Brain microvascular endothelial cell (primary cell): Measurements from ENCODE around the gene ZRSR2.

Experiments
- DNase-seq: peaks from one replicate; pipeline ENCODE4 v3.0.0-alpha.2; 2020
- H3K27ac ChIP-seq: fragments of 250-450 bp; sonication (Bioruptor Pico); 2 replicates; pipeline ENCODE4 v1.5.1; 2020; ENCODE audit warnings: mild to moderate bottlenecking, moderate library complexity
- H3K27me3 ChIP-seq: fragments of 250-450 bp; sonication (Bioruptor Pico); replicated peaks from 2 replicates; pipeline ENCODE4 v1.5.1; 2020; ENCODE audit warnings: mild to moderate bottlenecking
- H3K36me3 ChIP-seq: fragments of 250-450 bp; sonication (Bioruptor Pico); replicated peaks from 2 replicates; pipeline ENCODE4 v1.5.1; 2020; ENCODE audit warnings: mild to moderate bottlenecking
- H3K4me3 ChIP-seq: 2 replicates; pipeline ENCODE4 v1.5.1; 2011; ENCODE audit warnings: low read depth, mild to moderate bottlenecking, control low read depth, low read length, moderate library complexity
- CTCF ChIP-seq: IDR thresholded peaks from 2 replicates; pipeline ENCODE4 v1.5.1; 2011; ENCODE audit warnings: low read depth, mild to moderate bottlenecking, moderate library complexity, low read length, control low read depth, inconsistent platforms; ENCODE audit errors: missing control alignments
- in situ Hi-C: cut with HindIII; loops from 2 replicates; pipeline ENCODE4 v1.10.0; 2017; ENCODE audit warnings: low sequenced_read_pairs, low pct_ligation_motif_present

The ZRSR2 gene

GRCh38 chrX:15856636-15857035 is 66.4 kb downstream of the ZRSR2 start:
- no peak overlapping the region for H3K4me3 ChIP-seq
- no peaks in the 10 kb centered on the region for H3K27me3 ChIP-seq
- no peak for DNase-seq
- TF ChIP-seq CTCF = no peak
- no peaks in the 10 kb centered on the region for H3K36me3 ChIP-seq
- no peak overlapping the region for H3K27ac ChIP-seq
- in situ Hi-C loops = no loop called here

- TF ChIP-seq CTCF = no peak
- Histone ChIP-seq H3K27me3 (no peaks in the 10 kb centered on the region), H3K36me3 (no peaks in the 10 kb centered on the region)
These were observed 67.8 kb downstream of the ZRSR2 start for GRCh38 chrX:15858051-15858450.

GRCh38 chrX:15860921-15861320 is 70.6 kb downstream of the ZRSR2 start:
- no peak for DNase-seq
- no peak for TF ChIP-seq CTCF
- no peak overlapping the region for H3K27ac ChIP-seq
- no peaks in the 10 kb centered on the region for H3K27me3 ChIP-seq
- in situ Hi-C loops = no loop called here
- H3K4me3 ChIP-seq = no peak overlapping the region
- no peaks in the 10 kb centered on the region for H3K36me3 ChIP-seq

More at GRCh38 chrX:15858051-15858450, 67.8 kb downstream of the ZRSR2 start:
- H3K27ac ChIP-seq = no peak overlapping the region
- no peak overlapping the region for H3K4me3 ChIP-seq
- DNase-seq = no peak
- in situ Hi-C loops = no loop called here

- no peaks in the 10 kb centered on the region for H3K36me3 ChIP-seq
- H3K27me3 ChIP-seq = no peaks in the 10 kb centered on the region
- H3K27ac ChIP-seq = no peak overlapping the region
- no peak overlapping the region for H3K4me3 ChIP-seq
- DNase-seq = no peak
- TF ChIP-seq CTCF = no peak
- in situ Hi-C loops = no loop called here
These were observed 73.7 kb downstream of the ZRSR2 start for GRCh38 chrX:15864023-15864422.

- no peak overlapping the region for H3K4me3 ChIP-seq
- H3K27ac ChIP-seq = no peak overlapping the region
- TF ChIP-seq CTCF = no peak
- peak; percentile 25 for DNase-seq
- in situ Hi-C loops = no loop called here
- no peaks in the 10 kb centered on the region for H3K36me3 ChIP-seq
- no peaks in the 10 kb centered on the region for H3K27me3 ChIP-seq
These were observed 74.3 kb downstream of the ZRSR2 start for GRCh38 chrX:15864629-15865028.

- no peak overlapping the region for H3K27ac ChIP-seq
- TF ChIP-seq CTCF = no peak
- no peaks in the 10 kb centered on the region for H3K36me3 ChIP-seq
- no peaks in the 10 kb centered on the region for H3K27me3 ChIP-seq
- DNase-seq = no peak
- in situ Hi-C loops = no loop called here
- no peak overlapping the region for H3K4me3 ChIP-seq
These were observed 75.9 kb downstream of the ZRSR2 start for GRCh38 chrX:15866147-15866546.
